ENCODE results near the gene ARID5B. TPM values are rescaled to one million over a fixed set of nuclear protein-coding genes. Genes with fewer than 3 reads are reported as not detected.

The ARID5B gene
- polyA plus RNA-seq, 3 donors, result 1.00 to 2.5 (median 1.5) TPM

- H3K27ac ChIP-seq (ENCODE audit: low read depth in 1 of 2, low read length in 2 of 2), result no peak overlapping the region
- Mint-ChIP-seq H3K4me1 (peaks cover 12% of the 10 kb centered on the region), H3K4me3 (no peak overlapping the region)
Observed at GRCh38 chr10:62033125-62033524, 131.6 kb downstream of the ARID5B start.

GRCh38 chr10:62034096-62034640, 132.7 kb downstream of the ARID5B start:
- TF ChIP-seq, protein P1, sequence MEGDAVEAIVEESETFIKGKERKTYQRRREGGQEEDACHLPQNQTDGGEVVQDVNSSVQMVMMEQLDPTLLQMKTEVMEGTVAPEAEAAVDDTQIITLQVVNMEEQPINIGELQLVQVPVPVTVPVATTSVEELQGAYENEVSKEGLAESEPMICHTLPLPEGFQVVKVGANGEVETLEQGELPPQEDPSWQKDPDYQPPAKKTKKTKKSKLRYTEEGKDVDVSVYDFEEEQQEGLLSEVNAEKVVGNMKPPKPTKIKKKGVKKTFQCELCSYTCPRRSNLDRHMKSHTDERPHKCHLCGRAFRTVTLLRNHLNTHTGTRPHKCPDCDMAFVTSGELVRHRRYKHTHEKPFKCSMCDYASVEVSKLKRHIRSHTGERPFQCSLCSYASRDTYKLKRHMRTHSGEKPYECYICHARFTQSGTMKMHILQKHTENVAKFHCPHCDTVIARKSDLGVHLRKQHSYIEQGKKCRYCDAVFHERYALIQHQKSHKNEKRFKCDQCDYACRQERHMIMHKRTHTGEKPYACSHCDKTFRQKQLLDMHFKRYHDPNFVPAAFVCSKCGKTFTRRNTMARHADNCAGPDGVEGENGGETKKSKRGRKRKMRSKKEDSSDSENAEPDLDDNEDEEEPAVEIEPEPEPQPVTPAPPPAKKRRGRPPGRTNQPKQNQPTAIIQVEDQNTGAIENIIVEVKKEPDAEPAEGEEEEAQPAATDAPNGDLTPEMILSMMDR (IDR thresholded peaks at IDR 0.05), result no peak
- no peak overlapping the region for H3K4me3 ChIP-seq (replicated peaks in 1 of 3; ENCODE audit: low read depth in 2 of 3, low read length in 3 of 3)
- no peak overlapping the region for H3K4me2 ChIP-seq (replicated peaks; ENCODE audit: extremely low read depth, low read length, poor library complexity, severe bottlenecking)
- H3K27ac Mint-ChIP-seq, result no peak overlapping the region
- no peaks in the 10 kb centered on the region for H3K27me3 ChIP-seq (ENCODE audit: control insufficient read depth in 2 of 2, insufficient read depth in 2 of 2, low read length in 2 of 2)
- H3K9ac ChIP-seq (ENCODE audit: insufficient read depth, low read length, poor library complexity, severe bottlenecking), result no peak overlapping the region
- intact Hi-C loops (cut with micrococcal nuclease), result loop anchor here in 1 of 2 donors (10.0 kb wide), 1 partner anchor 59 kb away; no protein-coding TSS in a partner anchor
- H3K36me3 ChIP-seq (replicated peaks in 1 of 2; ENCODE audit: control insufficient read depth in 1 of 2, insufficient read depth in 2 of 2, low read length in 2 of 2), result no peaks in the 10 kb centered on the region
- no peak overlapping the region for H3K4me3 Mint-ChIP-seq
- no peaks in the 10 kb centered on the region for H3K9me3 Mint-ChIP-seq
- no peak overlapping the region for H3K27ac ChIP-seq (ENCODE audit: low read depth in 1 of 2, low read length in 2 of 2)
- H3K4me1 Mint-ChIP-seq, result peaks cover 18% of the 10 kb centered on the region
- H3K36me3 Mint-ChIP-seq, result peaks cover 0 to 2% of the 10 kb centered on the region in 2 donors
- no peaks in the 10 kb centered on the region for H3K27me3 Mint-ChIP-seq (ENCODE audit: low read depth in 3 of 3)
- no peaks in the 10 kb centered on the region for H4K20me1 ChIP-seq (ENCODE audit: insufficient read depth, low read length)
- H3K79me2 ChIP-seq (ENCODE audit: insufficient read depth, low read length), result no peaks in the 10 kb centered on the region
- WGBS (ENCODE audit: insufficient coverage), result no CpG with 5 or more reads among the region's 7 CpGs
- H3K4me1 ChIP-seq (ENCODE audit: control insufficient read depth in 1 of 2, insufficient read depth in 2 of 2, low read length in 2 of 2), result peaks cover 10 to 23% of the 10 kb centered on the region in 2 donors
- no peak for DNase-seq
- no peak overlapping the region for H2AFZ ChIP-seq (ENCODE audit: insufficient read depth, low read depth, low read length, poor library complexity, severe bottlenecking)
- no peaks in the 10 kb centered on the region for H3K9me3 ChIP-seq (replicated peaks in 1 of 2; ENCODE audit: control insufficient read depth in 1 of 2, insufficient read depth in 1 of 2, low read length in 2 of 2)

More at GRCh38 chr10:62033125-62033524, 131.6 kb downstream of the ARID5B start:
- H3K36me3 Mint-ChIP-seq, result peaks cover 2 to 5% of the 10 kb centered on the region in 2 donors
- no peak overlapping the region for H3K27ac Mint-ChIP-seq
- Histone ChIP-seq H4K20me1 (ENCODE audit: insufficient read depth, low read length) (no peaks in the 10 kb centered on the region), H3K9ac (ENCODE audit: insufficient read depth, low read length, poor library complexity, severe bottlenecking) (no peak overlapping the region), H3K79me2 (ENCODE audit: insufficient read depth, low read length) (no peaks in the 10 kb centered on the region), H3K27me3 (ENCODE audit: control insufficient read depth in 2 of 2, insufficient read depth in 2 of 2, low read length in 2 of 2) (no peaks in the 10 kb centered on the region), H3K9me3 (replicated peaks in 1 of 2; ENCODE audit: control insufficient read depth in 1 of 2, insufficient read depth in 1 of 2, low read length in 2 of 2) (no peaks in the 10 kb centered on the region), H3K4me2 (replicated peaks; ENCODE audit: extremely low read depth, low read length, poor library complexity, severe bottlenecking) (no peak overlapping the region), H3K4me3 (replicated peaks in 1 of 3; ENCODE audit: low read depth in 2 of 3, low read length in 3 of 3) (no peak overlapping the region), H2AFZ (ENCODE audit: insufficient read depth, low read depth, low read length, poor library complexity, severe bottlenecking) (no peak overlapping the region), H3K4me1 (ENCODE audit: control insufficient read depth in 1 of 2, insufficient read depth in 2 of 2, low read length in 2 of 2) (peaks cover 4 to 14% of the 10 kb centered on the region in 2 donors), H3K36me3 (replicated peaks in 1 of 2; ENCODE audit: control insufficient read depth in 1 of 2, insufficient read depth in 2 of 2, low read length in 2 of 2) (no peaks in the 10 kb centered on the region)
- peaks cover 0 to 2% (median 0%) of the 10 kb centered on the region in 7 donors for H3K9me3 Mint-ChIP-seq
- intact Hi-C loops (cut with micrococcal nuclease), result loop anchor here in 1 of 2 donors (10.0 kb wide), 1 partner anchor 58 kb away; no protein-coding TSS in a partner anchor
- no CpG with 5 or more reads among the region's 3 CpGs for WGBS (ENCODE audit: insufficient coverage)
- no peaks in the 10 kb centered on the region for H3K27me3 Mint-ChIP-seq (ENCODE audit: low read depth in 3 of 3)
- no peak for DNase-seq
- TF ChIP-seq, protein P1 (IDR thresholded peaks at IDR 0.05), result no peak
